Stimulated activated memory B cell treated with anti-CD40 and anti-IgM and Interleukin-4, amounts not matched to agents 10 μg/mL and 1 μg/mL and 100 μg/mL, for 72 hours (primary cell): ENCODE results near the gene TRIM22.
"Not testable (repeated sequence)": the region's sequence is repeated elsewhere in the genome, so short reads cannot be mapped to it uniquely, and the experiment has no call there.

ENCODE experiments used
- ATAC-seq: fragments of 150-1000 bp; cut with Tn5 transposase; 2 replicates; pipeline ENCODE4 v1.10.0; 2021
- H3K27ac Mint-ChIP-seq: one replicate; pipeline ENCODE4 v1.8.0; 2022; ENCODE audit warnings: mild to moderate bottlenecking, mixed read lengths
- H3K27me3 Mint-ChIP-seq: one replicate; pipeline ENCODE4 v1.8.0; 2022; ENCODE audit warnings: mixed read lengths
- H3K36me3 Mint-ChIP-seq: one replicate; pipeline ENCODE4 v1.8.0; 2022; ENCODE audit warnings: mixed read lengths
- H3K4me1 Mint-ChIP-seq: one replicate; pipeline ENCODE4 v1.8.0; 2022; ENCODE audit warnings: mixed read lengths
- H3K4me3 Mint-ChIP-seq: one replicate; pipeline ENCODE4 v1.8.0; 2022; ENCODE audit warnings: mild to moderate bottlenecking, moderate library complexity, mixed read lengths
- H3K9me3 Mint-ChIP-seq: one replicate; pipeline ENCODE4 v1.8.0; 2022; ENCODE audit warnings: mixed read lengths

The TRIM22 gene

GRCh38 chr11:5689551-5689983 is at the start of gene TRIM22:
Gene TRIM22 (plus strand): TSS chr11:5689790. CDS start chr11:5696233, 6,443 bp downstream.
- peak; percentile 88 for ATAC-seq
- Mint-ChIP-seq H3K27me3 (no peaks in the 10 kb centered on the region), H3K4me3 (peak within 1 kb of the TSS; percentile 90), H3K4me1 (peaks cover 59% of the 10 kb centered on the region), H3K27ac (peak within 1 kb of the TSS; percentile 92), H3K9me3 (no peaks in the 10 kb centered on the region), H3K36me3 (no peaks in the 10 kb centered on the region)

GRCh38 chr11:5639953-5640352 is 49.6 kb upstream of the TRIM22 start:
- peaks cover 84% of the 10 kb centered on the region for H3K36me3 Mint-ChIP-seq
- H3K9me3 Mint-ChIP-seq, result no peaks in the 10 kb centered on the region
- ATAC-seq, result no peak
- no peaks in the 10 kb centered on the region for H3K27me3 Mint-ChIP-seq
- no peak overlapping the region for H3K27ac Mint-ChIP-seq
- H3K4me3 Mint-ChIP-seq, result no peak overlapping the region
- H3K4me1 Mint-ChIP-seq, result no peaks in the 10 kb centered on the region

GRCh38 chr11:5643585-5643984 is 46.0 kb upstream of the TRIM22 start:
- no peaks in the 10 kb centered on the region for H3K4me1 Mint-ChIP-seq
- no peak for ATAC-seq
- H3K27me3 Mint-ChIP-seq, result no peaks in the 10 kb centered on the region
- H3K4me3 Mint-ChIP-seq, result no peak overlapping the region
- no peaks in the 10 kb centered on the region for H3K9me3 Mint-ChIP-seq
- peaks cover 58% of the 10 kb centered on the region for H3K36me3 Mint-ChIP-seq
- H3K27ac Mint-ChIP-seq, result no peak overlapping the region

- H3K9me3 Mint-ChIP-seq, result no peaks in the 10 kb centered on the region
- no peak overlapping the region for H3K27ac Mint-ChIP-seq
- no peaks in the 10 kb centered on the region for H3K27me3 Mint-ChIP-seq
- no peak for ATAC-seq
- H3K4me3 Mint-ChIP-seq, result no peak overlapping the region
- peaks cover 36% of the 10 kb centered on the region for H3K36me3 Mint-ChIP-seq
- no peaks in the 10 kb centered on the region for H3K4me1 Mint-ChIP-seq
Measured at GRCh38 chr11:5646139-5646538, 43.5 kb upstream of the TRIM22 start.

- Mint-ChIP-seq H3K9me3 (peaks cover 5% of the 10 kb centered on the region), H3K4me1 (no peaks in the 10 kb centered on the region), H3K27me3 (no peaks in the 10 kb centered on the region), H3K27ac (no peak overlapping the region), H3K36me3 (peaks cover 29% of the 10 kb centered on the region), H3K4me3 (no peak overlapping the region)
- no peak for ATAC-seq
Measured at GRCh38 chr11:5655474-5655873, 34.1 kb upstream of the TRIM22 start.

- not testable (repeated sequence) for H3K4me3 Mint-ChIP-seq, H3K4me1 Mint-ChIP-seq, H3K27me3 Mint-ChIP-seq, H3K9me3 Mint-ChIP-seq, ATAC-seq, H3K27ac Mint-ChIP-seq
- H3K36me3 Mint-ChIP-seq, result peaks cover 26% of the 10 kb centered on the region
Measured at GRCh38 chr11:5656956-5657355, 32.6 kb upstream of the TRIM22 start.

- Mint-ChIP-seq H3K27ac (no peak overlapping the region), H3K4me1 (no peaks in the 10 kb centered on the region), H3K36me3 (peaks cover 15% of the 10 kb centered on the region), H3K4me3 (no peak overlapping the region), H3K27me3 (no peaks in the 10 kb centered on the region), H3K9me3 (peaks cover 3% of the 10 kb centered on the region)
- no peak for ATAC-seq
Measured at GRCh38 chr11:5658318-5658717, 31.3 kb upstream of the TRIM22 start.

GRCh38 chr11:5663511-5663910 is 26.1 kb upstream of the TRIM22 start:
- Mint-ChIP-seq H3K27ac (no peak overlapping the region), H3K4me1 (no peaks in the 10 kb centered on the region), H3K27me3 (no peaks in the 10 kb centered on the region), H3K4me3 (no peak overlapping the region), H3K36me3 (peaks cover 29% of the 10 kb centered on the region), H3K9me3 (no peaks in the 10 kb centered on the region)
- ATAC-seq, result no peak

- H3K9me3 Mint-ChIP-seq, result no peaks in the 10 kb centered on the region
- no peak for ATAC-seq
- no peak overlapping the region for H3K4me3 Mint-ChIP-seq
- H3K36me3 Mint-ChIP-seq, result peaks cover 30% of the 10 kb centered on the region
- no peaks in the 10 kb centered on the region for H3K4me1 Mint-ChIP-seq
- no peak overlapping the region for H3K27ac Mint-ChIP-seq
- H3K27me3 Mint-ChIP-seq, result no peaks in the 10 kb centered on the region
Measured at GRCh38 chr11:5665051-5665570, 24.5 kb upstream of the TRIM22 start.

- Mint-ChIP-seq H3K9me3 (no peaks in the 10 kb centered on the region), H3K4me3 (no peak overlapping the region), H3K36me3 (peaks cover 37% of the 10 kb centered on the region), H3K27ac (no peak overlapping the region), H3K4me1 (no peaks in the 10 kb centered on the region), H3K27me3 (no peaks in the 10 kb centered on the region)
- no peak for ATAC-seq
Measured at GRCh38 chr11:5665746-5666401, 23.7 kb upstream of the TRIM22 start.

GRCh38 chr11:5666402-5666793 is 23.2 kb upstream of the TRIM22 start:
- no peaks in the 10 kb centered on the region for H3K4me1 Mint-ChIP-seq
- no peak overlapping the region for H3K27ac Mint-ChIP-seq

GRCh38 chr11:5671831-5672230 is 17.8 kb upstream of the TRIM22 start:
- Mint-ChIP-seq H3K9me3 (no peaks in the 10 kb centered on the region), H3K36me3 (peaks cover 39% of the 10 kb centered on the region), H3K4me1 (peaks cover 11% of the 10 kb centered on the region), H3K4me3 (no peak overlapping the region), H3K27me3 (no peaks in the 10 kb centered on the region), H3K27ac (no peak overlapping the region)
- ATAC-seq, result no peak

More at GRCh38 chr11:5666402-5666793, 23.2 kb upstream of the TRIM22 start:
- H3K9me3 Mint-ChIP-seq, result no peaks in the 10 kb centered on the region
- H3K27me3 Mint-ChIP-seq, result no peaks in the 10 kb centered on the region
- no peak overlapping the region for H3K4me3 Mint-ChIP-seq
- ATAC-seq, result no peak
- peaks cover 37% of the 10 kb centered on the region for H3K36me3 Mint-ChIP-seq

GRCh38 chr11:5674391-5674790 is 15.2 kb upstream of the TRIM22 start:
- peaks cover 55% of the 10 kb centered on the region for H3K36me3 Mint-ChIP-seq
- no peak overlapping the region for H3K27ac Mint-ChIP-seq
- ATAC-seq, result no peak
- H3K4me1 Mint-ChIP-seq, result peaks cover 11% of the 10 kb centered on the region
- no peak overlapping the region for H3K4me3 Mint-ChIP-seq
- H3K27me3 Mint-ChIP-seq, result no peaks in the 10 kb centered on the region
- no peaks in the 10 kb centered on the region for H3K9me3 Mint-ChIP-seq

GRCh38 chr11:5679811-5680210 is 9.8 kb upstream of the TRIM22 start:
- Mint-ChIP-seq H3K27me3 (no peaks in the 10 kb centered on the region), H3K9me3 (no peaks in the 10 kb centered on the region), H3K4me3 (no peak overlapping the region), H3K4me1 (peaks cover 16% of the 10 kb centered on the region), H3K36me3 (peaks cover 50% of the 10 kb centered on the region), H3K27ac (no peak overlapping the region)
- no peak for ATAC-seq

GRCh38 chr11:5682890-5683441 is 6.6 kb upstream of the TRIM22 start:
- not testable (repeated sequence) for H3K4me3 Mint-ChIP-seq, H3K27me3 Mint-ChIP-seq, ATAC-seq, H3K9me3 Mint-ChIP-seq
- Mint-ChIP-seq H3K27ac (peak overlapping the region; percentile 85), H3K4me1 (peaks cover 23% of the 10 kb centered on the region), H3K36me3 (peaks cover 31% of the 10 kb centered on the region)

GRCh38 chr11:5683620-5684019 is 6.0 kb upstream of the TRIM22 start:
- Mint-ChIP-seq H3K4me1 (peaks cover 29% of the 10 kb centered on the region), H3K36me3 (peaks cover 24% of the 10 kb centered on the region), H3K27ac (peak overlapping the region; percentile 85), H3K4me3 (peak overlapping the region; percentile 88)
- not testable (repeated sequence) for H3K9me3 Mint-ChIP-seq, ATAC-seq, H3K27me3 Mint-ChIP-seq
